ENCODE results near the gene LRRC61.
"Not testable (repeated sequence)": the region's sequence is repeated elsewhere in the genome, so short reads cannot be mapped to it uniquely, and the experiment has no call there.

LRRC61 gene

GRCh38 chr7:150385302-150385723 is 62.2 kb downstream of the LRRC61 start:
- TF ChIP-seq, protein P1, sequence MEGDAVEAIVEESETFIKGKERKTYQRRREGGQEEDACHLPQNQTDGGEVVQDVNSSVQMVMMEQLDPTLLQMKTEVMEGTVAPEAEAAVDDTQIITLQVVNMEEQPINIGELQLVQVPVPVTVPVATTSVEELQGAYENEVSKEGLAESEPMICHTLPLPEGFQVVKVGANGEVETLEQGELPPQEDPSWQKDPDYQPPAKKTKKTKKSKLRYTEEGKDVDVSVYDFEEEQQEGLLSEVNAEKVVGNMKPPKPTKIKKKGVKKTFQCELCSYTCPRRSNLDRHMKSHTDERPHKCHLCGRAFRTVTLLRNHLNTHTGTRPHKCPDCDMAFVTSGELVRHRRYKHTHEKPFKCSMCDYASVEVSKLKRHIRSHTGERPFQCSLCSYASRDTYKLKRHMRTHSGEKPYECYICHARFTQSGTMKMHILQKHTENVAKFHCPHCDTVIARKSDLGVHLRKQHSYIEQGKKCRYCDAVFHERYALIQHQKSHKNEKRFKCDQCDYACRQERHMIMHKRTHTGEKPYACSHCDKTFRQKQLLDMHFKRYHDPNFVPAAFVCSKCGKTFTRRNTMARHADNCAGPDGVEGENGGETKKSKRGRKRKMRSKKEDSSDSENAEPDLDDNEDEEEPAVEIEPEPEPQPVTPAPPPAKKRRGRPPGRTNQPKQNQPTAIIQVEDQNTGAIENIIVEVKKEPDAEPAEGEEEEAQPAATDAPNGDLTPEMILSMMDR (IDR thresholded peaks at IDR 0.05; ENCODE audit: low read length, missing control alignments) = no peak
- H3K4me3 ChIP-seq (replicated peaks; ENCODE audit: low read depth, low read length) = no peak overlapping the region
- DNase-seq (ENCODE audit: low read depth) = no peak

- not testable (repeated sequence) for H3K4me3 ChIP-seq (replicated peaks; ENCODE audit: low read depth, low read length); DNase-seq (ENCODE audit: low read depth)
Observed at GRCh38 chr7:150385884-150386283, 62.7 kb downstream of the LRRC61 start.

Measured in fibroblast of pulmonary artery (primary cell).